ENCODE data around the gene SFTPD.
"Not testable (repeated sequence)": the region's sequence is repeated elsewhere in the genome, so short reads cannot be mapped to it uniquely, and the experiment has no call there.

The SFTPD gene

DNA sequence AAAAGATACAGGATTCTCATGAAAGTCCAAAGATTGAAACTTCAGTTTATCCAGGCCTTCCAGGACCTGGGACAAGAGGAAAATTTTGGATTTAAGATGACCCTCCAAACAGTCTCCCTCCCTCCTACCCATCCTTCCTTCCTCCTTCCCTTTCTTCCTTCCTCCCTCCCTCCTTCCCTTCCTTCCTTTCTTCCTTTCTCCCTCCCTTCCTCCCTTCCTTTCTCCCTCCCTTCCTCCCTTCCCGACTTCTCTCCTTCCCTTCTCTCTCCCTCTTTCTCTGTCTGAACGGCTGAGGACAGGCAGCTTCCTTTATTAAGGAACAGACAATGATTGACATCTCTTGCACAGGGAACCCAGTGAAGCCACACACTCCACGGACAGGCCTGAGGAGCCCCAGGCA is 23.3 kb downstream of the SFTPD start:
- H3K27me3 ChIP-seq (ENCODE audit: control insufficient read depth, insufficient read depth, low read length) = peaks cover 12% of the 10 kb centered on the region
- no peak overlapping the region for H3K27ac ChIP-seq (ENCODE audit: low read depth, low read length)
- H3K9me3 ChIP-seq (ENCODE audit: control insufficient read depth, insufficient read depth, low read length) = no peaks in the 10 kb centered on the region
- H3K36me3 ChIP-seq (ENCODE audit: control insufficient read depth, insufficient read depth, low read length) = no peaks in the 10 kb centered on the region
- no peak overlapping the region for H3K4me3 ChIP-seq (ENCODE audit: low read depth, low read length)
- no peaks in the 10 kb centered on the region for H3K4me1 ChIP-seq (ENCODE audit: control insufficient read depth, insufficient read depth, low read length)
- H3K9ac ChIP-seq (ENCODE audit: low read depth, low read length) = no peak overlapping the region

- Histone ChIP-seq H3K9ac (ENCODE audit: low read depth, low read length) (no peak overlapping the region), H3K4me3 (ENCODE audit: low read depth, low read length) (no peak overlapping the region), H3K9me3 (ENCODE audit: control insufficient read depth, insufficient read depth, low read length) (no peaks in the 10 kb centered on the region), H3K36me3 (ENCODE audit: control insufficient read depth, insufficient read depth, low read length) (no peaks in the 10 kb centered on the region), H3K27ac (ENCODE audit: low read depth, low read length) (no peak overlapping the region), H3K27me3 (ENCODE audit: control insufficient read depth, insufficient read depth, low read length) (no peaks in the 10 kb centered on the region), H3K4me1 (ENCODE audit: control insufficient read depth, insufficient read depth, low read length) (no peaks in the 10 kb centered on the region)
Observed at GRCh38 chr10:79923669-79924068, 25.2 kb downstream of the SFTPD start.

- Histone ChIP-seq H3K27ac (ENCODE audit: low read depth, low read length) (no peak overlapping the region), H3K27me3 (ENCODE audit: control insufficient read depth, insufficient read depth, low read length) (no peaks in the 10 kb centered on the region), H3K4me3 (ENCODE audit: low read depth, low read length) (no peak overlapping the region), H3K4me1 (ENCODE audit: control insufficient read depth, insufficient read depth, low read length) (no peaks in the 10 kb centered on the region), H3K36me3 (ENCODE audit: control insufficient read depth, insufficient read depth, low read length) (no peaks in the 10 kb centered on the region), H3K9me3 (ENCODE audit: control insufficient read depth, insufficient read depth, low read length) (no peaks in the 10 kb centered on the region), H3K9ac (ENCODE audit: low read depth, low read length) (no peak overlapping the region)
Observed at GRCh38 chr10:79923145-79923544, 25.8 kb downstream of the SFTPD start.

- not testable (repeated sequence) for H3K27me3 ChIP-seq (ENCODE audit: control insufficient read depth, insufficient read depth, low read length); H3K27ac ChIP-seq (ENCODE audit: low read depth, low read length); H3K4me1 ChIP-seq (ENCODE audit: control insufficient read depth, insufficient read depth, low read length); H3K4me3 ChIP-seq (ENCODE audit: low read depth, low read length); H3K9me3 ChIP-seq (ENCODE audit: control insufficient read depth, insufficient read depth, low read length); H3K9ac ChIP-seq (ENCODE audit: low read depth, low read length); H3K36me3 ChIP-seq (ENCODE audit: control insufficient read depth, insufficient read depth, low read length)
Observed at GRCh38 chr10:79922011-79922412, 26.9 kb downstream of the SFTPD start.

- H3K4me3 ChIP-seq (ENCODE audit: low read depth, low read length); H3K36me3 ChIP-seq (ENCODE audit: control insufficient read depth, insufficient read depth, low read length); H3K4me1 ChIP-seq (ENCODE audit: control insufficient read depth, insufficient read depth, low read length); H3K9me3 ChIP-seq (ENCODE audit: control insufficient read depth, insufficient read depth, low read length); H3K9ac ChIP-seq (ENCODE audit: low read depth, low read length); H3K27me3 ChIP-seq (ENCODE audit: control insufficient read depth, insufficient read depth, low read length); H3K27ac ChIP-seq (ENCODE audit: low read depth, low read length): not testable (repeated sequence)
Observed at GRCh38 chr10:79915838-79916237, 33.1 kb downstream of the SFTPD start.

GRCh38 chr10:79914512-79914911 is 34.4 kb downstream of the SFTPD start:
- H3K27me3 ChIP-seq (ENCODE audit: control insufficient read depth, insufficient read depth, low read length); H3K4me1 ChIP-seq (ENCODE audit: control insufficient read depth, insufficient read depth, low read length); H3K4me3 ChIP-seq (ENCODE audit: low read depth, low read length): not testable (repeated sequence)

DNA sequence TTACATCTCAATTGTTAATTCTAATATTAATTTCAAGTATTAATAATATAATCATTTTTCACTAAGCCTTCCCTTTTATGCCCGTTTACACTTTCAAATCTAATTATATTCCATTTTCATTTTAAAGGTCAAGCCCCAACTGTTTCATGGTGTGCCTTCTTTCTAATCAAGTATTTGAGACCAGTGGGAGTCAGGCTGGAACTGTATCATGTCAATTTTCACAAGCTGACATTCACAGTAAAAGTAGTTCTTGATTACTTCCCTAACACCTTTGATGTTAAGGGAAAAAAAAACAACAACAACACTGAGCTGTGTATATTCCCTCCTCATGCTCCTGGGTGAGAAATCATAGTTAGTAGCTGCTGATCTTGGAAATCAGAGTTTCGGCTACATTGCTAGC is 38.1 kb downstream of the SFTPD start:
- Histone ChIP-seq H3K4me3 (ENCODE audit: low read depth, low read length) (no peak overlapping the region), H3K9ac (ENCODE audit: low read depth, low read length) (no peak overlapping the region), H3K27ac (ENCODE audit: low read depth, low read length) (no peak overlapping the region)

More at GRCh38 chr10:79914512-79914911, 34.4 kb downstream of the SFTPD start:
- not testable (repeated sequence) for H3K27ac ChIP-seq (ENCODE audit: low read depth, low read length); H3K9me3 ChIP-seq (ENCODE audit: control insufficient read depth, insufficient read depth, low read length); H3K36me3 ChIP-seq (ENCODE audit: control insufficient read depth, insufficient read depth, low read length); H3K9ac ChIP-seq (ENCODE audit: low read depth, low read length)

GRCh38 chr10:79910344-79910743 is 38.6 kb downstream of the SFTPD start:
- no peaks in the 10 kb centered on the region for H3K9me3 ChIP-seq (ENCODE audit: control insufficient read depth, insufficient read depth, low read length)
- no peak overlapping the region for H3K4me3 ChIP-seq (ENCODE audit: low read depth, low read length)
- peaks cover 9% of the 10 kb centered on the region for H3K27me3 ChIP-seq (ENCODE audit: control insufficient read depth, insufficient read depth, low read length)
- H3K4me1 ChIP-seq (ENCODE audit: control insufficient read depth, insufficient read depth, low read length) = no peaks in the 10 kb centered on the region
- H3K27ac ChIP-seq (ENCODE audit: low read depth, low read length) = no peak overlapping the region
- no peaks in the 10 kb centered on the region for H3K36me3 ChIP-seq (ENCODE audit: control insufficient read depth, insufficient read depth, low read length)
- H3K9ac ChIP-seq (ENCODE audit: low read depth, low read length) = no peak overlapping the region

More for the DNA sequence above, 38.1 kb downstream of the SFTPD start:
- no peaks in the 10 kb centered on the region for H3K4me1 ChIP-seq (ENCODE audit: control insufficient read depth, insufficient read depth, low read length)
- H3K27me3 ChIP-seq (ENCODE audit: control insufficient read depth, insufficient read depth, low read length) = peaks cover 4% of the 10 kb centered on the region
- no peaks in the 10 kb centered on the region for H3K9me3 ChIP-seq (ENCODE audit: control insufficient read depth, insufficient read depth, low read length)
- no peaks in the 10 kb centered on the region for H3K36me3 ChIP-seq (ENCODE audit: control insufficient read depth, insufficient read depth, low read length)

DNA sequence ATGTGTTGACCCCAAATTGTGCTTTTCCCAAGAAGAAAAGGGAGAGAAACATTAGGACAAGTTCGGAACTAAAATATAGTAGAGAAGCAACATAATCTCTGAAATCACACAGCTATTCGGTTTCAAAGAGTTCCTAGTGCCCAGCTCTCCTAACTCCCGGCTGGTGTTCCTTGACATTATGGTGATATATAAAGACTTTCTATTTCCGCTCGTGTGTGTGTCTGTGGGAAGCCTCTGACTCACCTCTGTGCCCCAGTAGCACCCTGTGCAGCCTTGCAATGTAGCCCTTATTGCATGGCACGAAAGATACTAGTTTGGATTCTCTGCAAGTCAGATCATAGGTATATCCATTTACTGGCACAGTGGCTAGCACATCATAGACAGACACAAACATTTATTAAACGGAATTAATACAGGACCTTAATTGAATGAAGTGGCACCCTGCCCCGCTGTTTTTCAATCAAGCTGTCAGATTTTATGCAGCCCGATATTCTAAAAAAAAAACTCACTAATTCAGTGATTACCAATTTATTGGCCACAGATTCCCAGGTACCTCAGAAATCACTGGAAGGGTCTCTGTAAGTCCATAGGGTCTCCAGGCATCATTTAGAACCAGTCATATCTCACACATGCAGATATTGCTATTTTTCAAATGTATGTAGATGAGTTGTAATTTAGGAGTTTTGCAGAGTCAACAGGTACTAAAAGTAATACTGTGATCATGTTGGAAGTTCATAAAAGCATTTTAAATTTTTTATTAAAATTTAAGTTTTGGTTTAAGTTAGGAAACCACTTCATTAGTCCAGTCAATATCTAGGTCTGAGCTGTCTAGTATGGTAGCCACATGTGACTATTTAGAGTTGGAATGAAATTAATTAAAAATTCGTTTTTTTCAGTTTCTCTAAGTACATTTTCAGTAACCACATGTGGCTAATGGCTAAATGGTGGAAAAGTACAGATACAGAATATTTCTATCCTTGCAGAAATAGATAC is 43.3 kb downstream of the SFTPD start:
- Histone ChIP-seq H3K27me3 (ENCODE audit: control insufficient read depth, insufficient read depth, low read length) (peaks cover 26% of the 10 kb centered on the region), H3K36me3 (ENCODE audit: control insufficient read depth, insufficient read depth, low read length) (no peaks in the 10 kb centered on the region), H3K9ac (ENCODE audit: low read depth, low read length) (peak overlapping the region; percentile 66), H3K27ac (ENCODE audit: low read depth, low read length) (peak overlapping the region; percentile 57), H3K9me3 (ENCODE audit: control insufficient read depth, insufficient read depth, low read length) (no peaks in the 10 kb centered on the region), H3K4me3 (ENCODE audit: low read depth, low read length) (peak overlapping the region; percentile 79), H3K4me1 (ENCODE audit: control insufficient read depth, insufficient read depth, low read length) (no peaks in the 10 kb centered on the region)

GRCh38 chr10:79904671-79905321 is 44.1 kb downstream of the SFTPD start:
- H3K36me3 ChIP-seq (ENCODE audit: control insufficient read depth, insufficient read depth, low read length) = no peaks in the 10 kb centered on the region
- peak overlapping the region; percentile 57 for H3K27ac ChIP-seq (ENCODE audit: low read depth, low read length)
- H3K4me3 ChIP-seq (ENCODE audit: low read depth, low read length) = peak overlapping the region; percentile 79
- H3K9ac ChIP-seq (ENCODE audit: low read depth, low read length) = peak overlapping the region; percentile 66
- H3K27me3 ChIP-seq (ENCODE audit: control insufficient read depth, insufficient read depth, low read length) = peaks cover 26% of the 10 kb centered on the region
- no peaks in the 10 kb centered on the region for H3K4me1 ChIP-seq (ENCODE audit: control insufficient read depth, insufficient read depth, low read length)
- H3K9me3 ChIP-seq (ENCODE audit: control insufficient read depth, insufficient read depth, low read length) = no peaks in the 10 kb centered on the region

DNA sequence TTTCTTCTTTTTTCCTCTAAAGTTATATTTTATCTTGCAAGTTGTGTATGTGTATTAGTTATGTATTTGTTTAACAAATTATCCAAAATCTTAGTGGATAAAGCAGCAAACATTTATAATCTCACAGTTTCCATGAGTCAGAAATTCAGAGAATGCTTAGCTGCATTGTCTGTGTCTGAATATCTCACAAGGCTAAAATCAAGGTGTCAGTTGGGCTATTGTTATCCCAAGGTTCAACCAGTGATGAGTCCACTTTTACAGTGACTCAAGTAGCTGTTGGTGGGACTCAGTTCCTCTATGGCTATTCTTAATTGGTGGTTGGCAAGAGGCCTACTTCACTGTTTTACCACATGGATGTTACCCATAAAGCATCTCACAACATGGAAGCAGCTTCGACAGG is 47.3 kb downstream of the SFTPD start:
- H3K9ac ChIP-seq (ENCODE audit: low read depth, low read length); H3K36me3 ChIP-seq (ENCODE audit: control insufficient read depth, insufficient read depth, low read length); H3K4me1 ChIP-seq (ENCODE audit: control insufficient read depth, insufficient read depth, low read length); H3K27ac ChIP-seq (ENCODE audit: low read depth, low read length); H3K4me3 ChIP-seq (ENCODE audit: low read depth, low read length); H3K9me3 ChIP-seq (ENCODE audit: control insufficient read depth, insufficient read depth, low read length): not testable (repeated sequence)
- peaks cover 26% of the 10 kb centered on the region for H3K27me3 ChIP-seq (ENCODE audit: control insufficient read depth, insufficient read depth, low read length)

Data from HUES48 (cell line).